ENCODE data around the gene ERGIC2.

DNA sequence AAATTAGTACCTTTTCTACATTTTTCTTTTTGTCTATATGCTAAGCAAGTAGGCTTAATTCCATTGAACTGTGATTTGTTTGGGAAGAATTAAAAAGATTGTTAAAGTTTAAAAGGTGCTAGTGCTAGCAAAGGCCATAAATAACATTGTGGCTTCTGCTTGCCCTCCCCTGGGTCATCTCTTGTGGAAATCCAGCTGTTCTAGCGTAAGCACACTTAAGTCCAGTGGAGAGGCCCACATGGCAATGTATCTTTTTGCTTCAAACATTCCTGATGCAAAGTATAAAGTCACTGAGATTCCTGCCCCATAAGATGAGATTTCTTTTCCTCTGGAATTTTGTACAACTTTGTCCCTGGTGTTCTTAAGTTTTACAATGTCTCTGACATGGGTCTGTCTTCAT is 14.4 kb upstream of the ERGIC2 start:
- TF ChIP-seq, protein P1, sequence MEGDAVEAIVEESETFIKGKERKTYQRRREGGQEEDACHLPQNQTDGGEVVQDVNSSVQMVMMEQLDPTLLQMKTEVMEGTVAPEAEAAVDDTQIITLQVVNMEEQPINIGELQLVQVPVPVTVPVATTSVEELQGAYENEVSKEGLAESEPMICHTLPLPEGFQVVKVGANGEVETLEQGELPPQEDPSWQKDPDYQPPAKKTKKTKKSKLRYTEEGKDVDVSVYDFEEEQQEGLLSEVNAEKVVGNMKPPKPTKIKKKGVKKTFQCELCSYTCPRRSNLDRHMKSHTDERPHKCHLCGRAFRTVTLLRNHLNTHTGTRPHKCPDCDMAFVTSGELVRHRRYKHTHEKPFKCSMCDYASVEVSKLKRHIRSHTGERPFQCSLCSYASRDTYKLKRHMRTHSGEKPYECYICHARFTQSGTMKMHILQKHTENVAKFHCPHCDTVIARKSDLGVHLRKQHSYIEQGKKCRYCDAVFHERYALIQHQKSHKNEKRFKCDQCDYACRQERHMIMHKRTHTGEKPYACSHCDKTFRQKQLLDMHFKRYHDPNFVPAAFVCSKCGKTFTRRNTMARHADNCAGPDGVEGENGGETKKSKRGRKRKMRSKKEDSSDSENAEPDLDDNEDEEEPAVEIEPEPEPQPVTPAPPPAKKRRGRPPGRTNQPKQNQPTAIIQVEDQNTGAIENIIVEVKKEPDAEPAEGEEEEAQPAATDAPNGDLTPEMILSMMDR (IDR thresholded peaks at IDR 0.05): no peak
- TF ChIP-seq EZH2 (IDR thresholded peaks at IDR 0.05; ENCODE audit: borderline replicate concordance, insufficient read depth, low read depth, low read length, poor library complexity, severe bottlenecking): no peak
